Measurements from ENCODE around the gene TMEM132D. TPM values are rescaled to one million over a fixed set of nuclear protein-coding genes. Genes with fewer than 3 reads are reported as not detected.

Gene TMEM132D
- total and polyA plus RNA-seq, 4 donors: 0.06 to 0.20 (median 0.13) TPM

DNA sequence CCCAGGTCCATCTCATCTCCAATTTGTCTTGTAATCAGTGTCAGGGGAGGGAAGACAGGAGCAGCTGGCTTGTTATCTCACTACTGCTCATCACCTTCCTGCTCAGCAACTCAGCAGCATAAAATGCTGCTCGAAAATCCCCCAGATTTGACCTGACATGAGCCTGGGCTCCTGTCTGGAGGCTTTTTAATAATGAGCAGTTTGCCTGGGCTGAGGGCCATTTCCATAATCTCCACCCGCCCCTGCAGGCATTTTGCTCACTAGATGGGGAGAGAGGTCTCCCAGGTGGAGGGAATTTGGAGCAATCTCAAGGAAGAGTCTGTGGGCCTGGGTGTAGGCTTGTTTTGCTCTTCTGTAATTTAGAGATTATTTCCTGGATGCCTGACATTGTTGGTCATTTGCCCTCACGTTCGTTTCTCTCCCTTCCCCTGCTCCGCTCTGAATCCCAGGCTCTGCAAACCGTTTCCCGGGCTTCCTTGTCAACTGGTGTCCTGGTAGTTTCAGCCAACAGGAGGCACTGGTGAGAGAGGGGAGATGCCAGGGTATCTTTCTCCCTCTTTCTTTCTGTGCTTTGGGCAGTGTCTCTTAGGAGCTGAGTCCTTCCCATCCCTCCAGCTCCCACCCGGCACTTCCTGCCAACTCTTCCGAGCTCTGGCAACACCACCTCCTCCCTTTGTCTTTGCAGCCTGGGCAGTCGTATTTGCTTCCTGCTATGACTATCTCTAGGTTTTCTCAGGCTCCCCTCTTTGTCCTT lies 751.3 kb downstream of the TMEM132D start:
- TF ChIP-seq, protein P1, sequence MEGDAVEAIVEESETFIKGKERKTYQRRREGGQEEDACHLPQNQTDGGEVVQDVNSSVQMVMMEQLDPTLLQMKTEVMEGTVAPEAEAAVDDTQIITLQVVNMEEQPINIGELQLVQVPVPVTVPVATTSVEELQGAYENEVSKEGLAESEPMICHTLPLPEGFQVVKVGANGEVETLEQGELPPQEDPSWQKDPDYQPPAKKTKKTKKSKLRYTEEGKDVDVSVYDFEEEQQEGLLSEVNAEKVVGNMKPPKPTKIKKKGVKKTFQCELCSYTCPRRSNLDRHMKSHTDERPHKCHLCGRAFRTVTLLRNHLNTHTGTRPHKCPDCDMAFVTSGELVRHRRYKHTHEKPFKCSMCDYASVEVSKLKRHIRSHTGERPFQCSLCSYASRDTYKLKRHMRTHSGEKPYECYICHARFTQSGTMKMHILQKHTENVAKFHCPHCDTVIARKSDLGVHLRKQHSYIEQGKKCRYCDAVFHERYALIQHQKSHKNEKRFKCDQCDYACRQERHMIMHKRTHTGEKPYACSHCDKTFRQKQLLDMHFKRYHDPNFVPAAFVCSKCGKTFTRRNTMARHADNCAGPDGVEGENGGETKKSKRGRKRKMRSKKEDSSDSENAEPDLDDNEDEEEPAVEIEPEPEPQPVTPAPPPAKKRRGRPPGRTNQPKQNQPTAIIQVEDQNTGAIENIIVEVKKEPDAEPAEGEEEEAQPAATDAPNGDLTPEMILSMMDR (IDR thresholded peaks at IDR 0.05; ENCODE audit: control extremely low read depth, extremely low read depth): no peak
- Histone ChIP-seq H3K4me1 (ENCODE audit: control insufficient read depth in 5 of 5, insufficient read depth in 5 of 5, low read length in 5 of 5) (peaks cover 0 to 1% (median 0%) of the 10 kb centered on the region in 5 donors), H3K27ac (ENCODE audit: low read depth in 1 of 2, low read length in 1 of 2) (no peak overlapping the region), H3K36me3 (ENCODE audit: control insufficient read depth in 4 of 4, insufficient read depth in 4 of 4, low read length in 4 of 4) (no peaks in the 10 kb centered on the region), H3K27me3 (ENCODE audit: control insufficient read depth in 3 of 3, insufficient read depth in 3 of 3, low read length in 2 of 3) (no peaks in the 10 kb centered on the region), H3K9ac (ENCODE audit: insufficient read depth in 1 of 2, low read length in 2 of 2) (no peak overlapping the region), H3K9me3 (ENCODE audit: control insufficient read depth in 4 of 4, insufficient read depth in 3 of 4, low read length in 3 of 4) (peaks cover 0 to 9% (median 0%) of the 10 kb centered on the region in 4 donors), H3K4me3 (no peak overlapping the region)
- no peak for DNase-seq
- ATAC-seq (ENCODE audit: insufficient read depth, low FRiP score): no peak
- 39 to 51% methylated on average over 10 of the region's 10 CpGs for WGBS, 2 donors

DNA sequence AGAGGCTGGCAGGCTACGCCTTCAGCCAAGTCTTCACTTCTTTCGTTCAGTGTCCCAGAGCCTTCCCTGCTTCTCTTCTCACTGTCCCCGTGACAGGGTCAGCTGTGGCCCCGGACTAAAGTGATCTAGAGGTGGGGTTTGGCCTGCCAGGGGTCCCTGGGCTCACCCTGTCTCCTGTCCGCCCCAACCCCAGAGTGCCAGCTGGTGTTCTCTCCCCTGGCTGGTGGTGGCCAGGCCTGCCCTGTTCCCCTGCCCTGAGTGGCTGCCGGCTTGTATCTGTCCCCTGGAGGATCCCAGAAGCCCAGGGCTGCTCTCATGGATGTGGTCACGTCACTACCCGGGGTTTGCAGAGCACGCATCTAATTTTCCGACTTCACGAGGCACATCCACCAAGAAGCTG lies 753.1 kb downstream of the TMEM132D start:
- Histone ChIP-seq H3K9me3 (ENCODE audit: control insufficient read depth in 4 of 4, insufficient read depth in 3 of 4, low read length in 3 of 4) (peaks cover 0 to 2% (median 0%) of the 10 kb centered on the region in 4 donors), H3K27ac (ENCODE audit: low read depth in 1 of 2, low read length in 1 of 2) (no peak overlapping the region), H3K27me3 (ENCODE audit: control insufficient read depth in 3 of 3, insufficient read depth in 3 of 3, low read length in 2 of 3) (no peaks in the 10 kb centered on the region), H3K4me1 (ENCODE audit: control insufficient read depth in 5 of 5, insufficient read depth in 5 of 5, low read length in 5 of 5) (peaks cover 0 to 1% (median 0%) of the 10 kb centered on the region in 5 donors), H3K4me3 (no peak overlapping the region), H3K36me3 (ENCODE audit: control insufficient read depth in 4 of 4, insufficient read depth in 4 of 4, low read length in 4 of 4) (no peaks in the 10 kb centered on the region), H3K9ac (ENCODE audit: insufficient read depth in 1 of 2, low read length in 2 of 2) (no peak overlapping the region)
- 75% methylated on average over 11 of the region's 11 CpGs for WGBS, 2 donors
- ATAC-seq (ENCODE audit: insufficient read depth, low FRiP score) (no peak), DNase-seq (no peak)
- TF ChIP-seq, protein P1 (IDR thresholded peaks at IDR 0.05; ENCODE audit: control extremely low read depth, extremely low read depth): no peak

DNA sequence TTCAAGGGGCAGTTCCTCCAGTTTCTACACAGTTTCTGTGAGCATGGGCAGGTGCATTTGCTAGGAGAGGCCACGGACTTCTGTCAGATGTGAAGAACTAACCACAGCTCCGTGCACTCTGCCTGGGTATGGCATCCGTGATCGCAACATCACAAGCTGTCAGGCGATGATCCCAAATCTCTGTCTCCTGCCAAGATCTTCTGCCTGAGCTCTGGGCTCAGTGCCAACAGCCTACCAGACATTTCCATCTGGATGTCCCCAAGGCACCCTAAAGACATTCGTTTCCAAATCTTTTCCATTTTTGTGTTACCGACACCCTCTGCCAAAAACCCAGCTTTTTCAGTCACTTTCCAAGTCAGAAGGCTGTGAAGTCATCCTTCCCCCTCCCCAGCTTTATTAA lies 758.4 kb downstream of the TMEM132D start:
- Histone ChIP-seq H3K9me3 (ENCODE audit: control insufficient read depth in 4 of 4, insufficient read depth in 3 of 4, low read length in 3 of 4) (no peaks in the 10 kb centered on the region), H3K27ac (ENCODE audit: low read depth in 1 of 2, low read length in 1 of 2) (no peak overlapping the region), H3K4me1 (ENCODE audit: control insufficient read depth in 5 of 5, insufficient read depth in 5 of 5, low read length in 5 of 5) (peaks cover 0 to 1% (median 0%) of the 10 kb centered on the region in 5 donors), H3K4me3 (no peak overlapping the region), H3K36me3 (ENCODE audit: control insufficient read depth in 4 of 4, insufficient read depth in 4 of 4, low read length in 4 of 4) (no peaks in the 10 kb centered on the region), H3K9ac (ENCODE audit: insufficient read depth in 1 of 2, low read length in 2 of 2) (no peak overlapping the region), H3K27me3 (ENCODE audit: control insufficient read depth in 3 of 3, insufficient read depth in 3 of 3, low read length in 2 of 3) (no peaks in the 10 kb centered on the region)
- TF ChIP-seq, protein P1 (IDR thresholded peaks at IDR 0.05; ENCODE audit: control extremely low read depth, extremely low read depth): no peak
- 71 to 79% methylated on average over 7 of the region's 7 CpGs for WGBS, 2 donors
- DNase-seq: no peak
- no peak for ATAC-seq (ENCODE audit: insufficient read depth, low FRiP score)
